ENCODE data around the gene VNN1.
"Not testable (repeated sequence)": the region's sequence is repeated elsewhere in the genome, so short reads cannot be mapped to it uniquely, and the experiment has no call there.

Gene VNN1

GRCh38 chr6:132708771-132709170, 5.1 kb downstream of the VNN1 start:
- DNase-seq = no peak
- TF ChIP-seq CTCF (IDR thresholded peaks at IDR 0.05; ENCODE audit: low read depth, low read length) = no peak
- H3K27me3 ChIP-seq (ENCODE audit: insufficient read depth, low read depth, severe bottlenecking) = peaks cover 47% of the 10 kb centered on the region
- H3K9me3 ChIP-seq (ENCODE audit: severe bottlenecking) = no peaks in the 10 kb centered on the region
- H3K27ac ChIP-seq = no peak overlapping the region
- H3K4me3 ChIP-seq (ENCODE audit: low read depth, low read length) = no peak overlapping the region
- H3K36me3 ChIP-seq = no peaks in the 10 kb centered on the region

- H3K27me3 ChIP-seq (ENCODE audit: insufficient read depth, low read depth, severe bottlenecking) = peaks cover 41% of the 10 kb centered on the region
- no peak for DNase-seq
- no peak overlapping the region for H3K4me3 ChIP-seq (ENCODE audit: low read depth, low read length)
- no peak for TF ChIP-seq CTCF (IDR thresholded peaks at IDR 0.05; ENCODE audit: low read depth, low read length)
- no peaks in the 10 kb centered on the region for H3K36me3 ChIP-seq
- no peaks in the 10 kb centered on the region for H3K9me3 ChIP-seq (ENCODE audit: severe bottlenecking)
- H3K27ac ChIP-seq = no peak overlapping the region
These were observed 5.9 kb downstream of the VNN1 start for GRCh38 chr6:132708002-132708401.

- peaks cover 38% of the 10 kb centered on the region for H3K27me3 ChIP-seq (ENCODE audit: insufficient read depth, low read depth, severe bottlenecking)
- not testable (repeated sequence) for H3K4me3 ChIP-seq (ENCODE audit: low read depth, low read length); H3K27ac ChIP-seq; H3K9me3 ChIP-seq (ENCODE audit: severe bottlenecking); DNase-seq; H3K36me3 ChIP-seq
These were observed 7.1 kb downstream of the VNN1 start for GRCh38 chr6:132706756-132707155.

GRCh38 chr6:132703936-132704335, 9.9 kb downstream of the VNN1 start:
- H3K9me3 ChIP-seq (ENCODE audit: severe bottlenecking) = no peaks in the 10 kb centered on the region

GRCh38 chr6:132698608-132699007, 15.2 kb downstream of the VNN1 start:
- DNase-seq = no peak
- Histone ChIP-seq H3K9me3 (ENCODE audit: severe bottlenecking) (no peaks in the 10 kb centered on the region), H3K36me3 (no peaks in the 10 kb centered on the region), H3K27ac (no peak overlapping the region), H3K4me3 (ENCODE audit: low read depth, low read length) (no peak overlapping the region), H3K27me3 (ENCODE audit: insufficient read depth, low read depth, severe bottlenecking) (peaks cover 46% of the 10 kb centered on the region)
- TF ChIP-seq CTCF (IDR thresholded peaks at IDR 0.05; ENCODE audit: low read depth, low read length) = no peak

More at GRCh38 chr6:132703936-132704335, 9.9 kb downstream of the VNN1 start:
- Histone ChIP-seq H3K27ac (no peak overlapping the region), H3K36me3 (no peaks in the 10 kb centered on the region), H3K27me3 (ENCODE audit: insufficient read depth, low read depth, severe bottlenecking) (peaks cover 35% of the 10 kb centered on the region), H3K4me3 (ENCODE audit: low read depth, low read length) (no peak overlapping the region)
- DNase-seq = no peak
- no peak for TF ChIP-seq CTCF (IDR thresholded peaks at IDR 0.05; ENCODE audit: low read depth, low read length)

- TF ChIP-seq CTCF (IDR thresholded peaks at IDR 0.05; ENCODE audit: low read depth, low read length) = no peak
- peaks cover 56% of the 10 kb centered on the region for H3K27me3 ChIP-seq (ENCODE audit: insufficient read depth, low read depth, severe bottlenecking)
- no peak overlapping the region for H3K27ac ChIP-seq
- no peak overlapping the region for H3K4me3 ChIP-seq (ENCODE audit: low read depth, low read length)
- no peaks in the 10 kb centered on the region for H3K36me3 ChIP-seq
- H3K9me3 ChIP-seq (ENCODE audit: severe bottlenecking) = no peaks in the 10 kb centered on the region
- DNase-seq = no peak
These were observed 18.1 kb downstream of the VNN1 start for GRCh38 chr6:132695773-132696172.

Data from WERI-Rb-1 (cell line).